Heart left ventricle (tissue), 16 donors: ENCODE measurements around the gene KIF26B. TPM values are rescaled to one million over a fixed set of nuclear protein-coding genes. Genes with fewer than 3 reads are reported as not detected.

ENCODE experiments used
- ATAC-seq, 4 donors: fragments of 200-7000 bp; cut with Tn5 transposase; one replicate each; pipeline ENCODE4 v1.9.1; 2020 to 2022; ENCODE audit warnings: moderate library complexity in 4 of 4, mild to moderate bottlenecking in 3 of 4, moderate number of reproducible peaks in 1 of 4
- DNase-seq, 5 donors: peaks; one replicate each; pipeline ENCODE4 v3.0.0-alpha.2; 2020
- H3K27ac ChIP-seq, 12 donors: fragments of 200-600 bp; sonication (generic) in 4 of 12; one replicate each; pipeline versions ENCODE4 v1.5.0 to v1.8.0; 2016 to 2022; ENCODE audit warnings: mild to moderate bottlenecking in 2 of 12
- H3K27me3 ChIP-seq, 9 donors: fragments of 200-600 bp; sonication (generic) in 2 of 9; one replicate each; pipeline versions ENCODE4 v1.5.1 to v1.8.0; 2016 to 2022; ENCODE audit warnings: mild to moderate bottlenecking in 3 of 9
- H3K36me3 ChIP-seq, 9 donors: fragments of 200-600 bp; sonication (generic) in 2 of 9; one replicate each; pipeline versions ENCODE4 v1.5.0 to v1.8.0; 2018 to 2022; ENCODE audit warnings: mild to moderate bottlenecking in 2 of 9
- H3K4me1 ChIP-seq, 12 donors: fragments of 200-600 bp; sonication (generic) in 4 of 12; one replicate each; pipeline versions ENCODE4 v1.5.0 to v1.8.0; 2016 to 2022; ENCODE audit warnings: mild to moderate bottlenecking in 3 of 12
- H3K4me3 ChIP-seq, 12 donors: fragments of 200-600 bp; sonication (generic) in 4 of 12; one replicate each; pipeline versions ENCODE4 v1.5.0 to v1.8.0; 2017 to 2022; ENCODE audit warnings: mild to moderate bottlenecking in 9 of 12, moderate library complexity in 4 of 12
- H3K9me3 ChIP-seq, 12 donors: fragments of 200-600 bp; sonication (generic) in 4 of 12; one replicate each; pipeline versions ENCODE4 v1.5.0 to v1.8.0; 2016 to 2022; ENCODE audit warnings: mild to moderate bottlenecking in 1 of 12
- POLR2A ChIP-seq, 2 donors: fragments of 450-650 bp; IDR thresholded peaks; one replicate each; pipeline ENCODE4 v1.6.1; 2017; ENCODE audit warnings: antibody characterized with exemption in 2 of 2, mild to moderate bottlenecking in 2 of 2, moderate library complexity in 2 of 2
- WGBS, 4 donors: extraction: QIAGEN DNeasy Blood & Tissue Kit in 2 of 4; methylation state at CpG; one replicate each; pipeline versions ENCODE4 v1.1.5 to v1.1.7; 2013 to 2018; 5-methylcytosine and 5-hydroxymethylcytosine counted together
- intact Hi-C, 10 donors: fragments of 100-400 bp; cut with DNase I; formaldehyde crosslinking; loops; one replicate each; pipeline versions ENCODE4 v1.11.1 to v1.14.2; 2022
- polyA plus RNA-seq, 2 donors: library from polyadenylated mRNA; stranded (reverse); fragments of 200-250 nt; gene quantifications; one replicate each; pipeline ENCODE4 v1.2.3, GENCODE V29; 2013
- total RNA-seq, 9 donors: library from RNA; depleted of rRNA in 2 of 9; stranded (reverse); fragments of >200 nt in 2 of 9; fragmentation: NEBNext Ultra II Directional in 3 of 9; extraction: Animal tissue kit (Norgen Biotek cat#: 25700) in 3 of 9; gene quantifications; one replicate each; pipeline versions ENCODE4 v1.1.0 to v1.2.4, GENCODE V29; 2016 to 2023
- TF ChIP-seq, protein P1 (sequence below), 12 donors: fragments of 200-600 bp; sonication (generic) in 4 of 12; IDR thresholded peaks; one replicate each; pipeline versions ENCODE4 v1.5.0 to v1.8.0; 2018 to 2022; ENCODE audit warnings: antibody characterized with exemption in 12 of 12, mild to moderate bottlenecking in 5 of 12
- donor health status: ischemic (EF 13 %, LVEDD 7.1; RV severe dilation, severe dysfunction).
- donor health status: healthy with polysubstance abuse.
- donor health status: DM: no; HTN: yes; CAD: no.
- donor health status: DM: no; HTN: no; CAD: no.
- donor health status: ischemic (EF 25% LVEDD 6.9; RV normal size, moderate dysfunction).
- donor health status: ischemic (EF 25% LVEDD 5.7; RV mildly dilated, moderate dysfunction).
- donor health status: healthy.
- donor health status: DM: yes; HTN: yes; CAD: no.
- donor health status: ischemic (EF 35%, LVEDD 5.7; RV mildly dilated, moderate dysfunction).
- donor health status: nonischemic (EF 11% LVEDD 7.7; RV severe dilation, severe dysfunction).
- donor health status: DM: yes; HTN: yes; CAD: no.
- donor health status: PGD.
- donor health status: ischemic (EF 29% LVEDD 5.4; RV normal size, mild dysfunction).
- donor health status: nonischemic (EF 23%, LVEDD 6.1; RV moderate dilation, normal function).

The KIF26B gene
- total and polyA plus RNA-seq, 11 donors, result 1.2 to 7.0 (median 2.3) TPM

DNA sequence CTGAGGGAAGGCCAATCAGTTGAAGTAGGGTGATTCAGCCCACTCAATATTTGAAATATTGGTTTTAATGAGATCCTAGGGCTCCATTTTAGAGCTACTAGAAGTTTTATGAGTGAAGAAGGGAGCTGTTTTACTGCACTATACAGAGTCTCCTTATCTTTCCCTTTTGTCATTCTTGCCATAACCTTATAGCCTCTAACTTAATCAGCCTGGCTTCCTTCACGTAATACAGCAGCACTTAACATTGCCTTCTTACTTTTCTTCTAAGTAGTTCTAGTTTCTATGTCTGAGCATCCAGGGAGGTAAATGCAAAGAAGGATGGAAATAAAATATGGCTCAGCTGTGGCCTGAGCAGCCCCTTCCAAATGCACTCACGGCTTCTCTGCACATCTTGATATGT is 299.3 kb downstream of the KIF26B start:
- 90 to 99% (median 94%) methylated on average over 2 of the region's 2 CpGs for WGBS, 4 donors

DNA sequence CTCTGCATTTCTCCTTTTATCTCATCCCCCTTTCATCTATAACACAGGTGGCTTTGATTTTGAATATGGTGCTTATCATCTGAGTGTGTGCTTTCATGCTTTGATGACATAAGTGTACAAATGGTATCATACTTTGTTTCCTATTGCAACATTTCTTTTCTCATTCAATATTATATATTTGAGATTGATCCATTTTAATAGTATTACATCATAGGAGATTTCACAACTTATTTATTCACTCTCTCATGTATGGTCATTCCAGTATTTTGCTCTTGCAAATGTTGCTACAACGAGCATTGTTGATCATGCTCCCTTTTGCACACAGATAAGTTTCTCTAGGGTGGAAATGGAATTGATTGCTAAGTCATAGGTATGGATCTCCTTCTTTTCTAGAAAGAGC is 302.8 kb downstream of the KIF26B start:
- Histone ChIP-seq H3K27me3 (peaks cover 0 to 8% (median 0%) of the 10 kb centered on the region in 9 donors), H3K4me1 (peaks cover 0 to 14% (median 0%) of the 10 kb centered on the region in 12 donors), H3K4me3 (no peak overlapping the region), H3K27ac (no peak overlapping the region), H3K9me3 (no peaks in the 10 kb centered on the region), H3K36me3 (no peaks in the 10 kb centered on the region)
- TF ChIP-seq, protein P1, sequence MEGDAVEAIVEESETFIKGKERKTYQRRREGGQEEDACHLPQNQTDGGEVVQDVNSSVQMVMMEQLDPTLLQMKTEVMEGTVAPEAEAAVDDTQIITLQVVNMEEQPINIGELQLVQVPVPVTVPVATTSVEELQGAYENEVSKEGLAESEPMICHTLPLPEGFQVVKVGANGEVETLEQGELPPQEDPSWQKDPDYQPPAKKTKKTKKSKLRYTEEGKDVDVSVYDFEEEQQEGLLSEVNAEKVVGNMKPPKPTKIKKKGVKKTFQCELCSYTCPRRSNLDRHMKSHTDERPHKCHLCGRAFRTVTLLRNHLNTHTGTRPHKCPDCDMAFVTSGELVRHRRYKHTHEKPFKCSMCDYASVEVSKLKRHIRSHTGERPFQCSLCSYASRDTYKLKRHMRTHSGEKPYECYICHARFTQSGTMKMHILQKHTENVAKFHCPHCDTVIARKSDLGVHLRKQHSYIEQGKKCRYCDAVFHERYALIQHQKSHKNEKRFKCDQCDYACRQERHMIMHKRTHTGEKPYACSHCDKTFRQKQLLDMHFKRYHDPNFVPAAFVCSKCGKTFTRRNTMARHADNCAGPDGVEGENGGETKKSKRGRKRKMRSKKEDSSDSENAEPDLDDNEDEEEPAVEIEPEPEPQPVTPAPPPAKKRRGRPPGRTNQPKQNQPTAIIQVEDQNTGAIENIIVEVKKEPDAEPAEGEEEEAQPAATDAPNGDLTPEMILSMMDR (IDR thresholded peaks at IDR 0.05), result no peak
- TF ChIP-seq POLR2A (IDR thresholded peaks at IDR 0.05), result no peak
- ATAC-seq (no peak), DNase-seq (no peak)
- WGBS, 4 donors, result 95 to 98% (median 97%) methylated on average over 1 of the region's 1 CpG
- intact Hi-C loops, result no loop called here

More for the DNA sequence above, 299.3 kb downstream of the KIF26B start:
- DNase-seq (no peak), ATAC-seq (no peak)
- no peak for TF ChIP-seq POLR2A (IDR thresholded peaks at IDR 0.05)
- TF ChIP-seq, protein P1 (IDR thresholded peaks at IDR 0.05), result no peak
- peaks cover 0 to 6% (median 0%) of the 10 kb centered on the region in 12 donors for H3K4me1 ChIP-seq
- intact Hi-C loops, result no loop called here
- no peak overlapping the region for H3K27ac ChIP-seq
- H3K4me3 ChIP-seq, result no peak overlapping the region
- H3K27me3 ChIP-seq, result peaks cover 0 to 3% (median 0%) of the 10 kb centered on the region in 9 donors
- no peaks in the 10 kb centered on the region for H3K36me3 ChIP-seq
- H3K9me3 ChIP-seq, result no peaks in the 10 kb centered on the region

DNA sequence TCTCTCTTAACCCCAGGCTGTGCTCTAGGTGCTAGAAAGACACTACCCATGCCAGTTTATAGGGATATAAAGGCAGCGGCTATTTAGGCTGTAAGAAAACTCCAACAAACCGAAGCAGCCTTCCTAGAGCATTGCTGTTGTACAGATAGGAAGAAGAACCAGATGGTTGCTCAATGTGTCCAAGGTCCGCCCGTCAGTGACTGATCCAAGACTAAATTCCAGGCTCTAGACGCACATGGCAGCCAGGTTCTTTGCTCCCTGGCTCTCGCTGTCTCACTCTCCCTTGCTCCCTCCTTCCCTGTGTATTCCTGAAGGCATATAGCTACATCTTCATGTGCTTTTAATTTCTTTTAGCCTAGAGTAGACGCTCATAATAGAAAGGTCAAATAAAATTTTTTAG is 303.4 kb downstream of the KIF26B start:
- DNase-seq (no peak), ATAC-seq (no peak)
- Histone ChIP-seq H3K4me1 (peaks cover 0 to 14% (median 0%) of the 10 kb centered on the region in 12 donors), H3K27me3 (peaks cover 0 to 5% (median 0%) of the 10 kb centered on the region in 9 donors), H3K4me3 (no peak overlapping the region), H3K36me3 (no peaks in the 10 kb centered on the region), H3K27ac (no peak overlapping the region), H3K9me3 (no peaks in the 10 kb centered on the region)
- WGBS, 4 donors, result 78 to 96% (median 94%) methylated on average over 7 of the region's 7 CpGs
- no peak for TF ChIP-seq POLR2A (IDR thresholded peaks at IDR 0.05)
- TF ChIP-seq, protein P1 (IDR thresholded peaks at IDR 0.05), result no peak
- intact Hi-C loops, result no loop called here

DNA sequence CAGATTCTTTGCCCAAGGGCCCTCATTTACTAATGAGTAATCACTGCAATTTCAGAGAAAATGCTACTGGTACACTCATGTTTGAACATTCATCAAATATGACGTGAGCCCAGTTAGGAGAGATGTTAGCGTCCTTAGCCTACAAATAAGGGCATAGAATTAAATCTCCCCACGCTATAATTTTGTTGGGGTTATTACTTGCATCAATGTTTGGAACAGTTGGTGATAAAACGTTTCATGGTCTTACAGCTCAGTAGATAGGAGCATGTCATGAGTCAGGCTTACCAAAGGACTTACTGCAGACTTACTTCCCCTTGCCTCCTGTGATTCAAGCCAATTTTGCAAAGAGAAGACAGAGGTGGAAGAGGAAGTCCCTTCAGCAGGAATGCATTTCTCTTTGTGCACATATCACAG is 304.0 kb downstream of the KIF26B start:
- no peak for ATAC-seq
- no peaks in the 10 kb centered on the region for H3K36me3 ChIP-seq
- H3K27ac ChIP-seq, result no peak overlapping the region
- TF ChIP-seq, protein P1 (IDR thresholded peaks at IDR 0.05), result no peak
- TF ChIP-seq POLR2A (IDR thresholded peaks at IDR 0.05), result no peak
- H3K9me3 ChIP-seq, result no peaks in the 10 kb centered on the region
- H3K27me3 ChIP-seq, result peaks cover 0 to 5% (median 0%) of the 10 kb centered on the region in 9 donors
- WGBS, 4 donors, result 71 to 73% (median 73%) methylated on average over 4 of the region's 4 CpGs
- no peak for DNase-seq
- peaks cover 0 to 14% (median 0%) of the 10 kb centered on the region in 12 donors for H3K4me1 ChIP-seq
- intact Hi-C loops, result no loop called here
- no peak overlapping the region for H3K4me3 ChIP-seq
